ENCODE data around the gene PIGQ. TPM values are rescaled to one million over a fixed set of nuclear protein-coding genes. Genes with fewer than 3 reads are reported as not detected.
A peak's percentile ranks its signal among the peaks of the same experiment; 100 is the strongest.

PIGQ gene
- polyA plus RNA-seq, 2 of the 4 experiments (the other 2 are of a cell fraction): 13.2 to 31.2 TPM

- TF ChIP-seq JUN (IDR thresholded peaks at IDR 0.05): peak in 1 of 2 experiments; percentile 25; a peak in 1 of 5 replicates
- TF ChIP-seq FOSL2 (IDR thresholded peaks at IDR 0.05): peak; percentile 72
- TF ChIP-seq FOSL2 (CRISPR knock-in tag; IDR thresholded peaks at IDR 0.05): peak; percentile 96
- TF ChIP-seq, protein P1, sequence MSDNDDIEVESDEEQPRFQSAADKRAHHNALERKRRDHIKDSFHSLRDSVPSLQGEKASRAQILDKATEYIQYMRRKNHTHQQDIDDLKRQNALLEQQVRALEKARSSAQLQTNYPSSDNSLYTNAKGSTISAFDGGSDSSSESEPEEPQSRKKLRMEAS (IDR thresholded peaks at IDR 0.05): peak; percentile 72
- peak; percentile 48 for TF ChIP-seq MAFK (IDR thresholded peaks at IDR 0.05; ENCODE audit: partially characterized antibody)
- TF ChIP-seq KDM5A (IDR thresholded peaks at IDR 0.05): no peak
- TF ChIP-seq, protein P2, sequence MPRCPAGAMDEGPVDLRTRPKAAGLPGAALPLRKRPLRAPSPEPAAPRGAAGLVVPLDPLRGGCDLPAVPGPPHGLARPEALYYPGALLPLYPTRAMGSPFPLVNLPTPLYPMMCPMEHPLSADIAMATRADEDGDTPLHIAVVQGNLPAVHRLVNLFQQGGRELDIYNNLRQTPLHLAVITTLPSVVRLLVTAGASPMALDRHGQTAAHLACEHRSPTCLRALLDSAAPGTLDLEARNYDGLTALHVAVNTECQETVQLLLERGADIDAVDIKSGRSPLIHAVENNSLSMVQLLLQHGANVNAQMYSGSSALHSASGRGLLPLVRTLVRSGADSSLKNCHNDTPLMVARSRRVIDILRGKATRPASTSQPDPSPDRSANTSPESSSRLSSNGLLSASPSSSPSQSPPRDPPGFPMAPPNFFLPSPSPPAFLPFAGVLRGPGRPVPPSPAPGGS (IDR thresholded peaks at IDR 0.05): no peak
- no peak for TF ChIP-seq CTCF (IDR thresholded peaks at IDR 0.05)
Measured at GRCh38 chr16:626787-627453, 57.2 kb downstream of the PIGQ start (continued).

GRCh38 chr16:627454-628239 is 57.9 kb downstream of the PIGQ start:
- ATAC-seq (peak; percentile 14 to 48), DNase-seq (ENCODE audit: low read depth in 1 of 2, low spot score in 1 of 2) (peak in 1 of 2 experiments; percentile 68), FAIRE-seq (no peak)
- POLR2A ChIA-PET: interaction anchor here (1.2 to 1.7 kb wide), 3 partner anchors 9 to 53 kb away, joined by 3 to 11 read pairs (median 4); partner anchors contain the start of genes METTL26, RAB40C and STUB1
- H3K4me2 ChIP-seq: peak overlapping the region; percentile 70
- peak overlapping the region; percentile 15; the same call in 1 of the 3 replicates for H3K4me3 ChIP-seq
- CTCF ChIA-PET: interaction anchor here (0.6 to 2.3 kb wide), 7 partner anchors 9 to 69 kb away, joined by 3 to 6 read pairs (median 3); partner anchors contain the start of gene METTL26
- H3K4me1 ChIP-seq: peaks cover 47% of the 10 kb centered on the region
- TF ChIP-seq RAD21 (conservative IDR thresholded peaks at IDR 0.05 in 1 of 2, IDR thresholded peaks at IDR 0.05 in 1 of 2) (no peak), EHMT2 (IDR thresholded peaks at IDR 0.05; ENCODE audit: low read depth) (no peak), TP53 (CRISPR knock-in tag; IDR thresholded peaks at IDR 0.05) (no peak), E2F6 (IDR thresholded peaks at IDR 0.05; ENCODE audit: borderline replicate concordance, low read depth) (peak; percentile 79; the same call in 1 of the 2 replicates), PBX3 (IDR thresholded peaks at IDR 0.05) (0 out of 2 replicates have a peak, but pooled peaks have one; percentile 48), EP300 (IDR thresholded peaks at IDR 0.05) (no peak), MAZ (IDR thresholded peaks at IDR 0.05; ENCODE audit: borderline replicate concordance, low read depth, low read length) (no peak)
- TF ChIP-seq, protein P1 (IDR thresholded peaks at IDR 0.05): peak; percentile 62
- no peaks in the 10 kb centered on the region for H3K9me3 ChIP-seq
- WGBS (ENCODE audit: missing lambda C conversion rate): 70% methylated on average over 9 of the region's 50 CpGs
- H3K27ac ChIP-seq: peak overlapping the region; percentile 63 to 87
